Measurements from ENCODE around the gene TTC3. TPM values are rescaled to one million over a fixed set of nuclear protein-coding genes. Genes with fewer than 3 reads are reported as not detected.

TTC3 gene
- total and polyA plus RNA-seq, 5 donors from 2014 or later, result 34.3 to 91.0 (median 59.4) TPM

DNA sequence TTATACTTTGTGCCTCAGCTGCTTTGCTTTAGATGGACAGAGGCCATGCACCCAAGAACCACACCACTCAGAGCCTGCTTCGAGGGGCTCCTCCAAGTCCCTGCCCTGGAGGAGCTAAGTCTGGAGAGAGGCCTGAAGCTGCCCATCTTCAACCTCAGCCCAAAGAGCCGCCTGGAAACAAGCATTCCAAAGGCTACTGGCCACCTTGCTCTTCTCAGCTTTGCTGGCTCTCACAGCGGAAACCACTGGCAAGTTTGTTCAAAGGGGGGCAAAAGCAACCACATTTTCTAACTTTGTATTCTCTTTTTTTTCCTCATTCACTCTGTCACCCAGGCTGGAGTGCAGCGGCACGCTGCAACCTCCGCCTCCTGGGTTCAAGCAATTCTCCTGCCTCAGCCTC, 170.9 kb downstream of the TTC3 start:
- H3K4me3 Mint-ChIP-seq, result peak overlapping the region in 2 of 4 donors; percentile 3 to 32
- Histone ChIP-seq H3K36me3 (ENCODE audit: control insufficient read depth, insufficient read depth, low read length) (peaks cover 23% of the 10 kb centered on the region), H3K9me3 (ENCODE audit: control insufficient read depth in 2 of 2, low read length in 2 of 2) (no peaks in the 10 kb centered on the region), H3K4me3 (ENCODE audit: low read depth, low read length) (no peak overlapping the region), H3K27ac (ENCODE audit: insufficient read depth, low read length, poor library complexity, severe bottlenecking) (no peak overlapping the region), H3K27me3 (ENCODE audit: control insufficient read depth, insufficient read depth, low read length) (no peaks in the 10 kb centered on the region), H3K4me1 (ENCODE audit: control insufficient read depth, insufficient read depth, low read length, poor library complexity, severe bottlenecking) (peaks cover 18% of the 10 kb centered on the region)
- DNase-seq (no peak), ATAC-seq (ENCODE audit: low read depth in 2 of 2) (no peak)
- peaks cover 4% of the 10 kb centered on the region for H3K27me3 Mint-ChIP-seq
- peaks cover 21 to 69% (median 48%) of the 10 kb centered on the region in 4 donors for H3K4me1 Mint-ChIP-seq
- H3K9me3 Mint-ChIP-seq, result no peaks in the 10 kb centered on the region
- H3K27ac Mint-ChIP-seq, result peak overlapping the region; percentile 74 to 84 (median 84)
- H3K36me3 Mint-ChIP-seq, result peaks cover 26% of the 10 kb centered on the region

DNA sequence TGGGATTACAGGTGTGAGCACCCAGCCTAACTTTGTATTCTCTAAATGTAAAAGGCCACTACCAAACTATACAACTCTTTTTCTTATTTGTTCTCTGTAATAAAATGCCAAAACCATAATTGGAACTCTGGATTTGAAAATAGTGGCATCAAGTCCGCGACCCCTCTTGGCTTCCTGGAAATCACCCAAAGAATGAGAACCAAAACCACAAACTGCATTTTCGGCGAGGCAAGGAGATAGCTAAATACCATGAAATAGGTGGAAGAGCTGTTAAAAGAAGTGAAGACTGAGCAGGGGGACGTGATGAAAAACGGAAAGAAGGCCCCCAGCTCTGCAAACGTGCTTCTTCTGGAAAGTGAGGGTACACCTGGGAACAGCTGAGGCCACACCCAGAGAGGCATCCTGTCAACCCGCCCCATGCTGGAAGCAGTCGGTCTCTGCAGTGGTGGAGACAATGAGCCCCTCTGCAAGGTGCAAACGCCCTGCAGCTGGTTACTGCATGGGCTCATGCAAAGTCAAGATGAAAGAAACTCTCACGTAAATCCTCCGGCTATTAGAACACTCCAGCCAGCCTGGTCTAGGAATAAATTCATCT, 171.5 kb downstream of the TTC3 start:
- peak; percentile 53 to 71 for ATAC-seq (ENCODE audit: low read depth in 2 of 2)
- peak overlapping the region; percentile 13 for H3K4me3 ChIP-seq (ENCODE audit: low read depth, low read length)
- peaks cover 4% of the 10 kb centered on the region for H3K27me3 Mint-ChIP-seq
- H3K9me3 Mint-ChIP-seq, result no peaks in the 10 kb centered on the region
- H3K9me3 ChIP-seq (ENCODE audit: control insufficient read depth in 2 of 2, low read length in 2 of 2), result no peaks in the 10 kb centered on the region
- no peaks in the 10 kb centered on the region for H3K27me3 ChIP-seq (ENCODE audit: control insufficient read depth, insufficient read depth, low read length)
- peaks cover 18% of the 10 kb centered on the region for H3K4me1 ChIP-seq (ENCODE audit: control insufficient read depth, insufficient read depth, low read length, poor library complexity, severe bottlenecking)
- peaks cover 21% of the 10 kb centered on the region for H3K36me3 ChIP-seq (ENCODE audit: control insufficient read depth, insufficient read depth, low read length)
- DNase-seq, result peak in 1 of 3 donors; percentile 72
- H3K27ac Mint-ChIP-seq, result peak overlapping the region; percentile 74 to 84 (median 84)
- H3K4me3 Mint-ChIP-seq, result peak overlapping the region in 2 of 4 donors; percentile 45 to 50
- peaks cover 23% of the 10 kb centered on the region for H3K36me3 Mint-ChIP-seq
- H3K27ac ChIP-seq (ENCODE audit: insufficient read depth, low read length, poor library complexity, severe bottlenecking), result no peak overlapping the region
- peaks cover 27 to 71% (median 53%) of the 10 kb centered on the region in 4 donors for H3K4me1 Mint-ChIP-seq

DNA sequence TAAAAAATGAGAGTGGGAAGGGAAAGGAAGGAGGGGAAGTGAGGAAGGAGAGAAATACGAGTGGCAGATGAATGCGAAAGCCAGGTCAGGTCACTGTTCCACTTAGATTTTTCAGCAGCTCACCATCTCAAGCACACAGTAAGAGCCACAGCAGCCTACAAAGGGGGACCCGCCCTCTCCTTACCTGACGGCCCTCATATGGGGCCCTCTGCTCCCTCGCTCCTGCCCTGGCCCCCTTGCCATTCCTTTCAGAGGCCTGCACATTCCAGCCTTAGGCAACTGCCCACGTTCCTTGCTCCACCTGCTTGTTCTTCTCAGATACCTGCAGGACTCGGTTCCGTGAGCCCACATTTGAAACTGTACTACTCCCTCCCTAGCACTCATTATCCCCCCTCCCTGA, 172.1 kb downstream of the TTC3 start:
- ATAC-seq (ENCODE audit: low read depth in 2 of 2) (no peak), DNase-seq (peak in 1 of 3 donors; percentile 16)
- H3K4me1 ChIP-seq (ENCODE audit: control insufficient read depth, insufficient read depth, low read length, poor library complexity, severe bottlenecking), result peaks cover 18% of the 10 kb centered on the region
- H3K27me3 ChIP-seq (ENCODE audit: control insufficient read depth, insufficient read depth, low read length), result no peaks in the 10 kb centered on the region
- peak overlapping the region; percentile 74 to 95 (median 84) for H3K27ac Mint-ChIP-seq
- no peaks in the 10 kb centered on the region for H3K9me3 ChIP-seq (ENCODE audit: control insufficient read depth in 2 of 2, low read length in 2 of 2)
- peak overlapping the region in 3 of 4 donors; percentile 3 to 50 (median 45) for H3K4me3 Mint-ChIP-seq
- H3K4me3 ChIP-seq (ENCODE audit: low read depth, low read length), result peak overlapping the region; percentile 13
- H3K9me3 Mint-ChIP-seq, result no peaks in the 10 kb centered on the region
- H3K4me1 Mint-ChIP-seq, result peaks cover 30 to 75% (median 55%) of the 10 kb centered on the region in 4 donors
- H3K36me3 ChIP-seq (ENCODE audit: control insufficient read depth, insufficient read depth, low read length), result peaks cover 17% of the 10 kb centered on the region
- no peak overlapping the region for H3K27ac ChIP-seq (ENCODE audit: insufficient read depth, low read length, poor library complexity, severe bottlenecking)
- peaks cover 4% of the 10 kb centered on the region for H3K27me3 Mint-ChIP-seq
- peaks cover 25% of the 10 kb centered on the region for H3K36me3 Mint-ChIP-seq

DNA sequence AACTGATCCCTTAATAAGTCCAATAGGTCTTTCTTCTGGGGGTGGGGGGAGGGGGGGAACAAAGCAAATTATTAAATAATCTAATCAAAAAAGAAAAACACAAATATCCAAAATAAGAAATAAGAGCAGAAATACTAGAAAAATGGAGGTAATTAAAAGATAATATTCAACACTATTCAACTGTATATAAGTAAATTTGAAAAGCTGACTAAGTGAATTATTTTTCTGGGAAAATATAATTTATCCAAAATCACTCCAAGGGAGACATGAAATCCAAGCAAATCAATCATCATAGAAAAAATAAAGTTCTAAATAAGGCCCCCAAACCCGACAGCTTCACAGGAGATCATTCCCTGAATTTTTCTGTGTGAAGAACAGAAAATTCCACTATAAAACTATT, 175.2 kb downstream of the TTC3 start:
- Mint-ChIP-seq H3K9me3 (no peaks in the 10 kb centered on the region), H3K4me1 (peaks cover 44 to 89% (median 67%) of the 10 kb centered on the region in 4 donors), H3K27me3 (peaks cover 4% of the 10 kb centered on the region), H3K4me3 (no peak overlapping the region), H3K36me3 (peaks cover 15% of the 10 kb centered on the region), H3K27ac (no peak overlapping the region)
- Histone ChIP-seq H3K27me3 (ENCODE audit: control insufficient read depth, insufficient read depth, low read length) (no peaks in the 10 kb centered on the region), H3K36me3 (ENCODE audit: control insufficient read depth, insufficient read depth, low read length) (peaks cover under 1% of the 10 kb centered on the region), H3K9me3 (ENCODE audit: control insufficient read depth in 2 of 2, low read length in 2 of 2) (no peaks in the 10 kb centered on the region), H3K27ac (ENCODE audit: insufficient read depth, low read length, poor library complexity, severe bottlenecking) (no peak overlapping the region), H3K4me3 (ENCODE audit: low read depth, low read length) (no peak overlapping the region), H3K4me1 (ENCODE audit: control insufficient read depth, insufficient read depth, low read length, poor library complexity, severe bottlenecking) (peaks cover 18% of the 10 kb centered on the region)
- ATAC-seq (ENCODE audit: low read depth in 2 of 2), result no peak
- DNase-seq, result no peak

DNA sequence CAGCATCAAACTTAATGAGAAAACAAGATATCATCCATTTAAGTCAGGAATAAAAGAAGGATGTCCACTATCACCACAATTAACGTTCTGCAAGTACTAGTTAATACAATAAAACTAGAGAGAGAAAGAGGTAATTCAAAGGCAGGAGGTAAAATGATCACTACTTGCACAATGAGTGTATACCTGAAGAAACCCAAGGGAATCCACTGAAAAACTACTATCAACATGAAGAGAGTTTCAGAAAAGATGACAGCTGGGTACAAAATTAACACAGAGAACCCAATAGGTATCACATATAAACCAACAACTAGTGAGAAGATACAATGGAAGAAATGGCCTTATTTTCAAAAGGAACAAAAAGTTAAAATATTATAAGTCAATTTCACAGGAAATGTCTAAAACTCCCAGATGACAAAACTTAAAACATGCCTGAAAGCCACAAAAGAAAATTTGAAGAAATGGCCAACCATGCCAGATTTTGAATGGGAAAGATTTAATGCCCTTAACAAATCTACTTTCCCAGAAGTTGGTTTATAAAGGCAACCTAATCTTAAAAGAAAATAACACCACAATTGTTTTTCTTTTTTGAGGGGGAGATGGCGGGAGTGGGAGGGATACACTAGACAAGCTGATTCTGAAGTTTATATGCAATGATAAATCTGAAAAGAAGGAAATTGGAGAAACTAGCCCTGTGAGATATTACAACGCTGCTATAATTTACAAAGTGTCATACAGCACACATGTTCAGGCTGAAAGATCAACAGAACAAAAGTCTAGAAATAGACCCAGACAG, 176.3 kb downstream of the TTC3 start:
- H3K4me1 ChIP-seq (ENCODE audit: control insufficient read depth, insufficient read depth, low read length, poor library complexity, severe bottlenecking), result peaks cover 13% of the 10 kb centered on the region
- H3K27me3 ChIP-seq (ENCODE audit: control insufficient read depth, insufficient read depth, low read length), result no peaks in the 10 kb centered on the region
- H3K4me3 ChIP-seq (ENCODE audit: low read depth, low read length), result no peak overlapping the region
- DNase-seq (no peak), ATAC-seq (ENCODE audit: low read depth in 2 of 2) (no peak)
- peak overlapping the region in 1 of 3 donors; percentile 54 for H3K27ac Mint-ChIP-seq
- H3K27me3 Mint-ChIP-seq, result peaks cover 4% of the 10 kb centered on the region
- no peaks in the 10 kb centered on the region for H3K9me3 ChIP-seq (ENCODE audit: control insufficient read depth in 2 of 2, low read length in 2 of 2)
- H3K4me3 Mint-ChIP-seq, result peak overlapping the region in 2 of 4 donors; percentile 3 to 32
- no peak overlapping the region for H3K27ac ChIP-seq (ENCODE audit: insufficient read depth, low read length, poor library complexity, severe bottlenecking)
- no peaks in the 10 kb centered on the region for H3K36me3 ChIP-seq (ENCODE audit: control insufficient read depth, insufficient read depth, low read length)
- H3K36me3 Mint-ChIP-seq, result peaks cover 18% of the 10 kb centered on the region
- H3K4me1 Mint-ChIP-seq, result peaks cover 44 to 84% (median 66%) of the 10 kb centered on the region in 4 donors
- no peaks in the 10 kb centered on the region for H3K9me3 Mint-ChIP-seq

DNA sequence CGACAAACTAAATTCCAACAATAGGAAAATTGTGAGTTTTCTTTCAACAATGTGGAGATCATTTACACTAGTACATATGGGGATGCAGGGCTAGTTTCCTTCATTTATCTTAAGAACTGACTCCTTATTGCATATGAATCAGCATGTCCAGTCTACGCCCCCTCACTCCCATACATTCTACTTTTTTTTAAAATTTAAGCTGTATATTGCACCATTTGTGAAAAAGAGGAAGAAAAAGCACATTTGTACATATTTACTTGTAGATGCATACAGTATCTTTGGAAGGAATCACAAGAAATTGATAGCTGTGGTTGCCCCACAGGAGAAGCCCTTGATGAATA, 178.2 kb downstream of the TTC3 start:
- Mint-ChIP-seq H3K4me1 (peaks cover 34 to 70% (median 53%) of the 10 kb centered on the region in 4 donors), H3K9me3 (no peaks in the 10 kb centered on the region), H3K27ac (no peak overlapping the region), H3K4me3 (no peak overlapping the region), H3K36me3 (peaks cover 12% of the 10 kb centered on the region), H3K27me3 (peaks cover 4% of the 10 kb centered on the region)
- Histone ChIP-seq H3K4me1 (ENCODE audit: control insufficient read depth, insufficient read depth, low read length, poor library complexity, severe bottlenecking) (no peaks in the 10 kb centered on the region), H3K9me3 (ENCODE audit: control insufficient read depth in 2 of 2, low read length in 2 of 2) (no peaks in the 10 kb centered on the region), H3K27me3 (ENCODE audit: control insufficient read depth, insufficient read depth, low read length) (no peaks in the 10 kb centered on the region), H3K4me3 (ENCODE audit: low read depth, low read length) (no peak overlapping the region), H3K36me3 (ENCODE audit: control insufficient read depth, insufficient read depth, low read length) (no peaks in the 10 kb centered on the region), H3K27ac (ENCODE audit: insufficient read depth, low read length, poor library complexity, severe bottlenecking) (no peak overlapping the region)
- ATAC-seq (ENCODE audit: low read depth in 2 of 2) (no peak), DNase-seq (no peak)
